Measurements from ENCODE around the gene UBE2QL1. TPM values are rescaled to one million over a fixed set of nuclear protein-coding genes. Genes with fewer than 3 reads are reported as not detected.

The UBE2QL1 gene
- total and polyA plus RNA-seq, 8 donors, result 0.58 to 6.1 (median 0.95) TPM; not detected in 1

DNA sequence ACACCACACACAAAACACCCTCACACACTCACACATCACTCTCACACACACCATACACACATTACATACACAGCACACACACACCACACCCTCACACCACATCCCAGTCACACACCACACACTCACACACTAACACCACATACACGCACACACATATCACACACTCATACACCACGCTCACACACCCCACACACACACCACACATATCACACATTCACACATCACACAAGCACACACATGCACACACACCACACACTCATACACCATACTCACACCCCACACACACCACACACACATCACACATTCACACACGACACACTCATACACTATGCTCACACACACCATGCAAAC is 543 bp upstream of the UBE2QL1 start:
- H3K4me1 ChIP-seq, result peaks cover 5 to 35% (median 15%) of the 10 kb centered on the region in 4 donors
- peaks cover 0 to 30% (median 29%) of the 10 kb centered on the region in 3 donors for H3K27me3 ChIP-seq
- no peak for DNase-seq
- WGBS, 5 donors, result 94 to 100% (median 98%) methylated on average over 3 of the region's 3 CpGs
- no peak overlapping the region for H3K27ac ChIP-seq
- H3K4me3 ChIP-seq, result peak overlapping the region in 2 of 4 donors; percentile 59
- TF ChIP-seq POLR2A (IDR thresholded peaks at IDR 0.05) (no peak), EP300 (IDR thresholded peaks at IDR 0.05) (no peak), POLR2AphosphoS5 (IDR thresholded peaks at IDR 0.05) (no peak)
- TF ChIP-seq, protein P1, sequence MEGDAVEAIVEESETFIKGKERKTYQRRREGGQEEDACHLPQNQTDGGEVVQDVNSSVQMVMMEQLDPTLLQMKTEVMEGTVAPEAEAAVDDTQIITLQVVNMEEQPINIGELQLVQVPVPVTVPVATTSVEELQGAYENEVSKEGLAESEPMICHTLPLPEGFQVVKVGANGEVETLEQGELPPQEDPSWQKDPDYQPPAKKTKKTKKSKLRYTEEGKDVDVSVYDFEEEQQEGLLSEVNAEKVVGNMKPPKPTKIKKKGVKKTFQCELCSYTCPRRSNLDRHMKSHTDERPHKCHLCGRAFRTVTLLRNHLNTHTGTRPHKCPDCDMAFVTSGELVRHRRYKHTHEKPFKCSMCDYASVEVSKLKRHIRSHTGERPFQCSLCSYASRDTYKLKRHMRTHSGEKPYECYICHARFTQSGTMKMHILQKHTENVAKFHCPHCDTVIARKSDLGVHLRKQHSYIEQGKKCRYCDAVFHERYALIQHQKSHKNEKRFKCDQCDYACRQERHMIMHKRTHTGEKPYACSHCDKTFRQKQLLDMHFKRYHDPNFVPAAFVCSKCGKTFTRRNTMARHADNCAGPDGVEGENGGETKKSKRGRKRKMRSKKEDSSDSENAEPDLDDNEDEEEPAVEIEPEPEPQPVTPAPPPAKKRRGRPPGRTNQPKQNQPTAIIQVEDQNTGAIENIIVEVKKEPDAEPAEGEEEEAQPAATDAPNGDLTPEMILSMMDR (IDR thresholded peaks at IDR 0.05), result no peak
- no peaks in the 10 kb centered on the region for H3K36me3 ChIP-seq
- H3K9me3 ChIP-seq, result peaks cover 0 to 4% (median 2%) of the 10 kb centered on the region in 4 donors
- intact Hi-C loops (cut with DNase I; ENCODE audit: low total_unique reads), result no loop called here

DNA sequence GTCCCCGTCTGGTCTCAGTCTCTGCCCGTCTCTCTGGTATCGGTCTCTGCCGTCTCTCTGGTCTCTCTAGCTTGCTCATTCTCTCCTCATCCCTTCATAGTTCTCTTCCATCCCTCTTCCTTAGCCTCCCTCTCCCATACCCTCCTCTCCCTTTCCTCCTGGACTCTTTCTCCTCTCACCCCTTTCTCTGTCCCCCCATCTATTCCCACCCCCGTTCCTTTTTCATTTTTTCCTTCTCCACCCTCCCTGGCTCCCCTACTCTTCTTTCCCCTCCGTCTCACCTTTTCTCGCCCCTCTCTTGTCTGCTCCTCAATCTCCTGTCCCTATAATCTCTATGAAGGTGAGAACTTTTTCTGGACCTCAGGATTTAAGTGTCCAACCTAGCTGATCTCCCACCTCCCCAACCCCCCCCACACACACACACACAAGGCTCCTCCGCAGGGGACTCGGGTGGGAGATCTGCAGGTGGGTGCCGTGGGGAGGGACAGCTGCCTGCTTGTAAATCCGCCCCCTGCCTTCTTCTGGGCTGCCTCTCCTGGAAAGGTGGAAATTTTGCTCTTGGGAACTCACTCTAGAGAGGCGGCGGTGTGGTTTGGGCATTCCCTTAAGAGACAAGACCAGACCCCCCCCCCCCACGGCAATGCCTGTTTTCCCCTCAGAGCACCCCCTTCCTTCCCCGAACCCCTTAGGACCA is 953 bp downstream of the UBE2QL1 start:
- H3K4me3 ChIP-seq, result peak overlapping the region; percentile 50 to 59 (median 56)
- H3K27ac ChIP-seq, result peak overlapping the region in 1 of 5 donors; percentile 64
- no peaks in the 10 kb centered on the region for H3K36me3 ChIP-seq
- TF ChIP-seq POLR2AphosphoS5 (IDR thresholded peaks at IDR 0.05) (no peak), EP300 (IDR thresholded peaks at IDR 0.05) (no peak)
- TF ChIP-seq, protein P1 (IDR thresholded peaks at IDR 0.05), result no peak
- no peak for DNase-seq
- no peaks in the 10 kb centered on the region for H3K9me3 ChIP-seq
- 9 to 22% (median 11%) methylated on average over 15 of the region's 15 CpGs for WGBS, 5 donors
- intact Hi-C loops (cut with DNase I; ENCODE audit: low total_unique reads), result no loop called here
- H3K4me1 ChIP-seq, result peaks cover 5 to 37% (median 15%) of the 10 kb centered on the region in 4 donors
- H3K27me3 ChIP-seq, result peaks cover 0 to 43% (median 30%) of the 10 kb centered on the region in 3 donors

DNA sequence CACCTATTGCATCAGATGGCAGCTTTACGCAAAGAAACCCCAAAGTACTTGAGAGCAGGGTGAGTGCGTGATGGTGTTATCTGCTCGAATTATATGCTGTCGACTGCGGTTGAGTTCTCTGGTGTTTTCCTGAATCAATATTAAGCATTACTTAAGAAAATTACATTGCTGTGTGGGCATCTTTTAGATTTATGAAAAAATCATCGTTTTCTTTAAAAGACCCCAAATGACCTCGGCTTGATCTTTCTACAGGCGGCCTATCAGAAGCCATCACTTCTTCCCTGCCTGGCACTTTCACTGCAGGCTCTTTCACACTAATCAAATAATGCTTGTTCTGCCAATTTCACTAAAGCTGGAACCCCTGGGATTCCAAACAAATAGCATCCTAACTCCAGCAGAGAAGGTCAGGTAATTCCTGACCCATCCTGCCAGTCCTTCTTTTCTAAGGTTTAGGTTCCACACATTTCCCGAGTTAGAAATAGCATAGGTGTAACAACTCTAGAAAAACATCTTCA is 1.7 kb downstream of the UBE2QL1 start:
- TF ChIP-seq POLR2A (IDR thresholded peaks at IDR 0.05), result no peak
- TF ChIP-seq, protein P1 (IDR thresholded peaks at IDR 0.05), result no peak
- DNase-seq, result no peak
- Histone ChIP-seq H3K36me3 (no peaks in the 10 kb centered on the region), H3K27ac (no peak overlapping the region), H3K27me3 (peaks cover 0 to 51% (median 30%) of the 10 kb centered on the region in 3 donors), H3K9me3 (no peaks in the 10 kb centered on the region), H3K4me1 (peaks cover 5 to 37% (median 15%) of the 10 kb centered on the region in 4 donors), H3K4me3 (peak overlapping the region; percentile 50 to 59 (median 56))
- intact Hi-C loops (cut with DNase I; ENCODE audit: low total_unique reads), result no loop called here
- 20 to 51% (median 30%) methylated on average over 9 of the region's 9 CpGs for WGBS, 5 donors

- TF ChIP-seq, protein P1 (IDR thresholded peaks at IDR 0.05), result no peak
- TF ChIP-seq POLR2A (IDR thresholded peaks at IDR 0.05) (no peak), POLR2AphosphoS5 (IDR thresholded peaks at IDR 0.05) (no peak), EP300 (IDR thresholded peaks at IDR 0.05) (no peak)
- Histone ChIP-seq H3K36me3 (no peaks in the 10 kb centered on the region), H3K9me3 (no peaks in the 10 kb centered on the region), H3K4me1 (peaks cover 5 to 37% (median 15%) of the 10 kb centered on the region in 4 donors), H3K27ac (peak overlapping the region in 1 of 5 donors; percentile 14), H3K4me3 (no peak overlapping the region), H3K27me3 (peaks cover 0 to 66% (median 30%) of the 10 kb centered on the region in 3 donors)
- intact Hi-C loops (cut with DNase I; ENCODE audit: low total_unique reads), result no loop called here
- WGBS, 5 donors, result 65 to 77% (median 71%) methylated on average over 10 of the region's 10 CpGs
- DNase-seq, result no peak
These were observed 4.2 kb downstream of the UBE2QL1 start for GRCh38 chr5:6452622-6453504.
